Endometrial microvascular endothelial cells (primary cell): ENCODE measurements around the gene FBXL14. TPM values are rescaled to one million over a fixed set of nuclear protein-coding genes. Genes with fewer than 3 reads are reported as not detected.

Experiments
- in situ Hi-C: cut with HindIII; loops from 2 replicates; pipeline ENCODE4 v1.10.0; 2017; ENCODE audit warnings: low sequenced_read_pairs, low pct_unique_long_range_greater_than_20kb; ENCODE audit errors: inconsistent ontology term
- total RNA-seq: library from RNA; depleted of rRNA; stranded (reverse); fragments of >200 nt; gene quantifications from one replicate; pipeline ENCODE4 v1.2.3, GENCODE V29; 2015; ENCODE audit errors: inconsistent ontology term

Gene FBXL14
- total RNA-seq, 1 donor from 2014 or later: 8.6 TPM

DNA sequence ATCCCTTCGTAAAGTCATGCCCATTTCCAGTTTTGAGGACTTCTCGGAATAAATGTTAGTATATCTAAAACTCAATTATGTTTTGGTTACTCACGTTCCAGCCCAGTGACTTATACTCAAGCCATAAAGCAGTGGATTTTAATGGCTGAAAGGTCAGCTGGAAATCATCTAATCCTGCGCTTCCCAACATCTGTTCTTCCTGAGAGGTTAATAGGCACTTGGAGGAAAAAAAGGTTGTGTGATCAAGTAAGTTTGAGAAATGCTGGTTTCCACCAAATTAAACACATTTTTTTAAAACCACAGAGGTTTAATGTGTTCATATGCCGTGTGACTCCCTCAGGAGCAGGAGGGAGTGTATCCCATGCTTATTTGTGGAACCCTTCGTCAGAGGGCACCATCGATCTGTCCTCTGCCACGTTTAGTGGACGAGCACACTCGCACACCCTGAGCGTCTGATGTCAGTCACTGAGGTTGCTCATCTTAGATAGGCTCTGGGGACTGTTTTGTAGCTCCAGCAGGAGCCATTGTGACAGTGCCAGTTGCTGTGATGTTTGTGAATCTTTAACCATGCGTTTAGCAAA is 41.4 kb downstream of the FBXL14 start:
- in situ Hi-C loops: loop anchor here (25.0 kb wide), 1 partner anchor 441 kb away; no protein-coding TSS in a partner anchor

DNA sequence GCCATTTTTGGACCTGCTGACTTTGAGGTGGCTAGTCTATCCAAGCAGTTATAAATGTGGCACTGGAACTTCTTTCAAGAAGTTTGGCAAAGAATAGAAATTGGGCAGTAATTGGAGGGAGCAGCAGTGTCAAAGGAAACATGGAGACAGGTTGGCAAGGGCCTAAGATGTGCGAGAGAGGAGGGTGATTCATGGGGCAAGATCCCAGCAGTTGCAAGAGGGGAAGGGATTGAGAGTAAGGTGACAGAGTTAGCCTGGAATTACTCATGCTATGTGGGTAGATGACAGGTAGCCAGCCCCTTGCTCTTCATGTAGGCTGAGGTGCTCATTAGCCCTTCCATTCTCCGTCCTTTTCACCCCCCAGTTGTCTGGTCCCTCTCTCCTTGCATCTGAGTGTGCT is 42.2 kb downstream of the FBXL14 start:
- in situ Hi-C loops: loop anchor here (25.0 kb wide), 1 partner anchor 440 kb away; no protein-coding TSS in a partner anchor

DNA sequence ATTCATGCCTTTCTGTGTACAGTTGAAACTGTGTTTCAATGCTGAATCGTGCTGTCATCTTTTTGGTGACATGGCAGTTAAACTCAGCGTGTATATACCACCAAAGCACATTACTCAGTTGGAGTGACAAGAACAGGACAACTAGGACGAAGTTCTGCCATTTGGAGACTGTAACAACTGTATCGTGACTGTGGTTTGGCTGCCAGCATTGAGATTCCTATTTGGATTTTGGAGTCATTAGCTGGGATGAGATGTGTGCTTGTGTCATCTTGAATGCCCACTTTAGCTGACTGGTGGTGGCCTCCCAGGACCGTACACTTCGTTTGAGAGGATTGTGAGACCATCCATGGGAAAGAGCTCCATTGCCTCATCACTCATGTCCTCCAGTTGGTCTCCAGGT is 42.9 kb downstream of the FBXL14 start:
- in situ Hi-C loops: loop anchor here (25.0 kb wide), 1 partner anchor 439 kb away; no protein-coding TSS in a partner anchor

DNA sequence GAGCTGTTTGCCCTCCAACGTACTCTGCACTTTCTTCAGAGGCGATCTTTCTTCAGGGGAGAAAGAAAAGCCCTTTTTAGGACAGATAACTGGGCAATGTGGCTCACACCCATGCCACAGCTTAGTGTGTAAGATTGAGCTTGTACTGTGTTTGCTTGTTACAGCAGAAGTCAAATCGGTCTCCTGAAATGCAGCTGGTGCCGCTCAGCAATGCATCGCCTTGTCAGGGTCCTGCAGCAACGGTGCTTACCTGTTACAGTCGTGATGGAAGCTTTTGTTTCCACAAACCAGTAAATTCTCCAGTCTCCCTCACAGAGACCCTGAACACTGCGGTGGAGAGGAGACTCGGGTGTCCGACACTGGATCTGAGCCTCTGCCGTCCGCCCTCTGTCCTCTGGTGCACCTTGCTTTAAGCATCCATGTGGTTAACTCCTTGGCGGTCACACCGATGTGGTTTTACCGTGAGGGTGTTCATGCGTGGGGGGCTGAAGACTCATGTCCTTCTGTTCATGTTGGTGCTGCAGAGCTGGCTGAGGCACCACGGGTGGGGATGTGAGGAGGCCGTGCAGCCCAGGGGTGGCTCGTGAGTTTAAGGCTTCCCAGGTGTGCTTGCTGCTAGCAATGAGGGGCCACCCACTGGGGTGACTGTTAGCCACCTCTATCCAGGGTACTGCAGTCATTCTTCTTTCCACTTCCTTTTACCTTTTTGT is 47.3 kb downstream of the FBXL14 start:
- in situ Hi-C loops: no loop called here

DNA sequence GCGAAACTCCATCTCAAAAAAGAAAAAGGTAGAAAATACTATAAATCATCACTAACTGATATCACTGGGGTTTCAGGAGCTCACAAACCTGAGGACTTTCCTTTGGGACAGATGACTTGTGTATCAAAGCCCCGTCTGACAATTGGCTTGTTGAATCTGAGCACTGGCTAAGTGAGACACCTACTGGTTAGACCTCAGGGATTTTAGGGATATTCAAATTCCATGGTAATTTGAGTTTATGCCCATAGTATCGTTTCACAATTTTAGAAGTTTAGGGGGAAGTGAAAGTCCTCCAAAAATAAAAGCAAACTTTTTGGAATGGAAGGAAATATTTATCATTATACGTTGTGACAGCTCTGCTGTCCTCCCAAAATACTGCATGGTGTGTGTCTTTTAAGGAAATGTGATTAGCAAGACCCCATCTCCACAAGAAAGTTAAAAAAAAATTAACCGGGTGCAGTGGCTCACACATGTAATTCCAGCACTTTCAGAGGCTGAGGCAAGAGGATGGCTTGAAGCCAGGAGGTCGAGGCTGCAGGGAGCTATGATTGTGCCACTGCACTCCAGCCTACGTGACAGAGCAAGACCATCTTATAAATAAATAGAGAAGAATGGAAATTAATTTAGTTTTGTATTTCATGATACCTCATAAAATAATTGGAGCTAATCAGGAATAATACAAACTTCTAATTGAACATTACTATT is 49.2 kb downstream of the FBXL14 start:
- in situ Hi-C loops: no loop called here

DNA sequence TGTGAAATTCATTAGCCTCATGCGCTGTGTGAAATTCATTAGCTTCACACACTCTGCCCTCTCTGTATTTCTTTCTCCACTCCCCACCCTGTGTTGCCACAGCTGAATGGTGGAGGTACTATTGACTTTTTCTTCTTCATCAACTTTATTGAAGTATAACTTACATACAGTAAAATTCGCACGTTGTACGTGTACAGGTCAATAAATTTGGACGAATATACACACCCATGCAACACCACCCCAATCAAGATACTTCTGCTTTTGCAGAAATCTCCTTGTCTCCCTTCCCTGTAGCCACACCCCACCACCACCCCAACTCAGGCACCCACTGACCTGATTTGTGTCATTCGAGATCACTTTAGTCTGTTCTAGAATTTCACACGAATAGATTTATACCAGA is 51.8 kb downstream of the FBXL14 start:
- in situ Hi-C loops: no loop called here

DNA sequence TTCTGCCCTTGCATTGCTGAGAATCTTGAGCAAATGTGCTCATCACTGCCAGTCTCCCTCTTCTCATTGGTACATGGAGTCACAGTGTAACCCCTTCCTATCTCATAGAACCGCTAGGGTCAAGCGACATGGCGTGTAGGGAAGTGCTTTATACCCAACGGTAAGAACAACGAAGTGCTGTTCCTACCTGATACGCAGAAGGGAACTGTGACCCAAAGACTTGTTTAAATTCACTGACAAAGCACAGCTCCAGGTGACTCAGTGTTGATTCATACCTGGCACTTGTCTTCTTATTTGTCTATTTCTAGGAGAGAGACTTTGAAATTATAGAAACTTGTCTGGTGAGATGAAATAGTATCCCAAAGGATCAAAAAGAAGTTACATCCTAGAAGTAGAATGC is 53.7 kb downstream of the FBXL14 start:
- in situ Hi-C loops: no loop called here

DNA sequence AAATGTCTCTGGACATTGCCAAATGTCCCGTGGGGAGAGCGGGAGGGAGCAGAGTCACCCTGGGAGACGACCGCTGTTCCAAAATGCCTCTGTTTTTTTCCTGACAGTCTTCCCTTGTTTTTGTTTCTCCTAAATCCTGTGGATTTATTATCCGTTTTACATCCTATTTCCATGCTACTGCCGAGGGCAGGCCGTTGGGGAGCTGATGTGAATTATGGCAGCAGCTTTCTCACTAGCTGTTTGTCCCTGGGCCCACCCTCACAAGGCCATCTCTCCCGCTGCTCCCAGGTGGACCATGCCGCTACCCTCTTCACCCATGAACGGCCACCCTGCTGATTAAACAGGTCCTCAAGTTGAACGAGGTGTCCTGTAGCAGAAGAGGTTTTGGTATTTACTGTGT is 55.2 kb downstream of the FBXL14 start:
- in situ Hi-C loops: no loop called here

DNA sequence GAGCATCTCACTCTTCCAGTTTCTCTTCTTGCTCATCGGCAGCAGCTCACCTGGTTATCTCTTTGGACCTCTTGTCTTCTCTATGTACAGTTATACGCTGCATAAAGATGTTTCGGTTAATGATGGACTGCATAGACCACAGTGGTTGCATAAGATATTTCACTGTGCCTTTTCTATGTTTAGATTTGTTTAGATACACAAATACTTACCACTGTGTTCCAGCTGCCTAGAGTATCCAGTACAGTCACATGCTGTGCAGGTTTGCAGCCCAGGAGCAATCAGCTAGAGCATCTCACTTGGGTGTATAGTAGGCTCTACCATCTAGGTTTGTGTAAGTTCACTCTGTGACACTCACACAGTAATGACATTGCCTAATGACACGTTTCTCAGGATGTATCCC is 57.6 kb downstream of the FBXL14 start:
- in situ Hi-C loops: no loop called here

DNA sequence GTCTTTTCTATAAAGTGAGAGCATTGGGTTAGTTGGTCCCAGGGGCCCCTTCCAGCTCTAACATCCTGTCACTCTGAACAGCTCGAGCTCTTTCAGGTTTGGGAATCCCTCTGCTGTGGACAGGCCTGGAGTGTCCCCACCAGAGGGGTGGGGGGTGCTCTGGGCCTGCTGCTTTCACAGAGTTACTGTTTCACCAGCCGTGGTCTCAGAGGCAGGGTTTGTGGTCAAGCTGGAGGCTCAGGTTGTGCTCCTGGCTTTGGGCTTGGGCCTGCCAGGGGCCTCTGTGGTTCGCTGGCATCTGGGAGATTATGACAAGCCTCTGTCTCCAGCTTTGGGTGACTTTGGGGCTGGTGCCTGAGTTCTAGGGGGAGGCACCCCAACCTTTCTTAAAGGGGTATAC is 59.6 kb downstream of the FBXL14 start:
- in situ Hi-C loops: no loop called here

DNA sequence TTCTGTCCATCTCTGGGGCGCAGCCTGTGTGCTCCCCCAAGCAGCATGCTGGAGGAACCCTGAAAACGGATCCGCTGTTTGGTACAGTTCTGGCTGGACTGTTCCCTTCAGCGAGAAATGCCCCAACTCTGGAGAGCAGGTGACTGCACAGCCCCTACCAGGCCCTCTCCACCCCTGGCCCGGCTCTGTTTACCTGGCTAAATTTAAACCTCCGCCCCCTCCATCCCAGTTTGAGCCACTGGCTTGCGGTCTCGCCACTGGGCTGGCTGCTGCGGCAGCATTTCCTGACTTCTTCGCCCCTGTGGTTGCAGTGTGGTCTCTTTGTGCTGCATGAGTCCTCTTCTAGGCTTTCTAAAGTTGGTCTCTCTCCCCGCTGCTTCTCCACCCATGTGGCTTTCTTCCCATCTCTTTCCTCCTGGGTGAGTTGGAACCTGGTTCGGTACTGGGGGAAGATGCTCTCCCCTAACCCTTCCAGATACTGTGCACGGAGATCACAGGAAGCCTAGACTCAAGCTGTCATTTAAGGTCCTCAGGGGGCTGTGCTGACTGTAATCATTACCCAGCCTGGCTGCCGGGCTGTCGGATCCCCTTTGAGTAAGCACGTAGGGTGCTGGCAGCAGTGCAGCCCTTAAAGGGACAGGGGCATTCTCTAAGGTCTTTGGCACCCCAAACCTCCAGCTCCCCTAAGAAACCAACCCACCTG is 60.6 kb downstream of the FBXL14 start:
- in situ Hi-C loops: no loop called here

DNA sequence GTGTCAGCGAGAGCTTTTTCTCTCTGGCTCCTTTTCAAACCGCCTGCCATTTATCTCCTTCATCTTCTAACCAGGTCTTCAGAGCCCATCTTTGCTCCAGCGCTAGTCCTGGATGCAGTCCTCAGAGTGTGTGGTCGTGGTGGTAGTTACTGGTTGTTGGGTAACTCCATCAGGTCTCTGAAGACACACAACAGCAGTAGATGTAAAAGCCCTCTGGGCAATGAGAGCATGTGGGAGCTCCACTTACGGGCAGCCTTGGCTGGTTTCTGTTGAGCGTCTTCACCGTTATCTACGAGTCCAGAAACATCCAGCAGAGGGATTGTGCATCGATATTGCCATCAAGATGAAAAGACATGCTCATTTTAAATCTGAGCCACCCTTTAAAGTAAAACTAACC is 61.2 kb downstream of the FBXL14 start:
- in situ Hi-C loops: no loop called here

DNA sequence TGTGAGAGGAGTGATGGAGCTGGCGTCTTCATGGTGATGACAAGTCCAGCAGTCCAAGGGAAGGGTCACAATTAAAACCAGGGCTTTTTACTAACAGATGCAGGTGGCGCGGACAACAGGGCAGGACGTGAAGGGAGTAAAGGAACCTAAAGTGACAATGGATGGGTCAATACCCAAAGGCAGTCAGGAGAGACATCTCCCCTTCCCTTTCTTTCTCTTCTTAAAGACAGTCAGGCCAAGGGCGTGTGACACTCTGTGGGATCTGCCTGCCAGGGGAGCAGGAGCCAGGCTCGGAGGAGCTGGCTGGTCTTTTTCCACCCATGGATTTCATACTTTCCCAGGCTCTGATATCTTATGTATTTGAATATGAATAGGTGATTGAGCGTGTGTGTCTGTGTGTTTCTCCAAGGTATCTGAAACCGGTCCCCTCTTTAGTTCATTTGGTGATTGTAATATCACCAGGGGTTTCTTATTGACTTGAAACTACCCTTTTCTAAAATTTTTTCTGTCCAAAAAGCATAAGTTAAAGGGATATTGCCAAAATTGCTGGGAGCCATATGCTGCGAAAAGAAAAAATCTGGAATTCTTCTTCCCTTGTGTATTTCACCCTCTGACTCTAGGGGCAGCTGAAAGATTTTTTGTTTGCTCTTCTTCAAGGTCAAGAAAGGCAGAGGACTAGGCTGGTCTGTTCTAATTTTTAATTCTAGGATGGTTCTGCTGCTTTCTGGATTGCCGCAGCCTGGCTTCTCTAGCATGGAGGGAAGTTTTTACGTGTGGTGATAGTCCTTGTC is 61.8 kb downstream of the FBXL14 start:
- in situ Hi-C loops: no loop called here

DNA sequence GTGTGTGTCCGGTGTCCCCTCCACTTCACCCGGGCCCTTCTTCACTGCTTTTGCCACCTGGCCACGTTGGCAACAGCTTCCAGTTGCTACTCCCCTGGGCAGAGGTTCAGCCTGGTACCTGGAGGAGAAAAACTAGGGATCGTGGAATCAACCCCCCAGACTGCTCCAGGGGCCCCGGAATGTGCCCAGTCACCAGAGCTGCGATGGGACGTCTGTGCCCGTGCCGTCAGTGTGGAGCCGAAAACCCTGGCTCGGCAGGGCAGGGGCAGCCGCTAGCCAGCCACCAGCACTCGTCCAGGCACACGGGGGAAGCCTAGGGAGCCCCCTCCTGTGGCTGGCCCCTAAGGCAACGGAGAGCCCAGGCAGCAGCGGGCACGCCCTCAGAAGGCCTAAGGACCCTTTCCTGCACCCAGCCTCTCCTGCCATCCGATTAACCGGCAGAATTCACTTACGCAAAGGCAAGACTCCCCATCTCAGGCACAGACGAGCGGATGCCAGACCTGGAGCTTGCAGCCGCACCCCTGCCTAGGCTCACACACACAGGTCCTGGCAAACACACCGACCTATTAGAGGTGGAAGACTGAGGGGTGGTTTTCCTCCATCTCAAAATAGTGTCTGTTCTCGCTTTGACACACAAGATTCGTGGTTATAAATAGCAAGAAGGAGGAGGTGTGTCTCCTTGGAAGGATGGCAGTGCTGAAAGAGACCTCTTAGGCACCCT is 62.6 kb downstream of the FBXL14 start:
- in situ Hi-C loops: no loop called here

DNA sequence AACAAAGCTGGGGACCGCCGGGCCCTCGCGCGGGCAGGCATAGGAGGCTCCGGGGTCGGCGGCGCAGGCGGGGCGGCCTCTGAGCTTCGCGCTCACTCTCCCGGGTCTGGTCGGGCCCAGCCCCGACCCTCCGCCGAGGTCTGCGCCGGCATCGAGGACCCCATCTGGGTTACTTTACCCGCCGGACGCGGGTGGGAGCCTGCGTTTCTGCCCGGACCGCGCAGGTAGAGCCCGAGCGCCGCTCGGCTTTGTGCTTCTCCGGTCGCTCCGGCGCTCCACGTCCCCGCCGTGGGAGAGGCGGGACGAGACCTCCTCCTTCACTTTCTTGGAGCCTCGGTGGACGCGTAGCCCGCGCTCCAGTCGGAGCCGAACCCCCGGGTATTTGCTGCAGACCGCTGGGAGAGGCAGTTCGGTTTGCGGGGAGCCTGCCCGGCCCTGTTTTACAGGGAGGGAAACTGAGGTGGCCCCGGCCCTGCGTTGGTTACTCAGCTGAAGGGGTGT is 63.2 kb downstream of the FBXL14 start:
- in situ Hi-C loops: no loop called here

DNA sequence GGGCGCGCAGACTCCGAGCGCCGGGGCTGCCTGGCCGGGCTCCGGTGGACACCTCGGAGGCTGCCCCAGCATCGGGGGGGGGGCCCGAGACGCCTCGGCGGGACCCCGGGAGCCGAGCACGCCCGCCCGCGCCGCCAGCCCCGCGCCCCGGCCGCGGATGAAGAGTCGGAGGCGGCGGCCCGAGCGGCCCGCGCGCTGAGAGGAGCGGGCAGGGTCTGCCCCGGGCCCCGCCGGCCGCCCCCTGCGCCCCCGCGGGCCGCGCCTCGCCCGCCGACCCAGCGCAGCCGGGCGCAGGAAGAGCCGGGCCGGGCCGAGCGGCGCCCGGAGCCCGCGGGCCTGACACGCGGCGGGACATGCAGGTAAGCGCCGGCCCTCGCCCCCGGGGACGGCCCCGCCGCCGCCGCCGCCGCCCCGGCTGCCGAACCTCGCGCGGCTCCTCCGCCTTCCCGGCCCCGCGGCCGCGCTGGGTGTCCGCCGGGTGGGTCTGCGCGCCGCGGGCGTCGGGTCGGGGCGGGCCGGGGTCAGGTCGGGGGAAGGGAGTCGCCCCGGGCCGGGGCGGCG is 63.7 kb downstream of the FBXL14 start:
- in situ Hi-C loops: no loop called here

DNA sequence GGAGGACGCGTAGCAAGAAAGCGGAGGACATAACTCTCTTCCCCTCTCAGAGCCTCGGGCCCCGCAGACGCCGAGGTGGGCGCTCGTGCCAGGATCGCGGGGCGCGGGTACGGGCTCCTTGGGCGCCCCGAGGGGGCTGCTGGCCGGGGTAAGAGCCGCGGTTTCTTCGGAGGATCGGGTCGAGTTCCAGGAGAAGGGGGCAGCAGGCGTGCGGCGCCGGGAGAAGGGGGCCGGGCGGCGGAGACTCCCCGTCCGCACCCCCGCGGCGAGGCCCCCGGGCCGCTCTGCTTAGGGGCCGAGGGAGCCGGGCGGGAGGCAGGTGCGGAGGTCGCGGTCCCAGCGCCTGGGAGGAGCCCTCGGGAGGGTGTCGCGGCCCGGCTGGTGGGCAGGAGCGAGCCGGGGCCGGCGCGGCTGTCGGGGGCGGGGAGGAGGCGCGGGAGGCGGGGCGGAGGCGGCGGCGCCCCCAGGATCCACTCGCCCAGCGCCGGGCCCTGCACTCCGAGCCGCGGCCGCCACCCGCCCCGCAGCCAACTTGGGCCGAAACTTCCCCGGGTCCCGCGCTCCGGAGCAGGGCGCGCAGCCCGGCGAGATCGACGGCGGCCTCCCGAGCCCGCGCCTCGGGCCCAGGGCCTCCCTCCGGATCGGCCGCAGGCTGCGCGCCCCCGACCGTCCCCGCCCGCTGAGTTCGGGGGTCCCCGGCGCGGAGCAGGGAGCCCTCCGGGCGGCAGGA is 64.4 kb downstream of the FBXL14 start:
- in situ Hi-C loops: no loop called here
